Astrocyte (in vitro differentiated cells and primary cell): ENCODE data around the gene SCGB1D1. TPM values are rescaled to one million over a fixed set of nuclear protein-coding genes. Genes with fewer than 3 reads are reported as not detected.
"Not testable (repeated sequence)": the region's sequence is repeated elsewhere in the genome, so short reads cannot be mapped to it uniquely, and the experiment has no call there.

Experiments
- DNase-seq: peaks from one replicate; pipeline ENCODE4 v3.0.0-alpha.2; 2010; ENCODE audit warnings: low read depth
- FAIRE-seq: peaks from 2 replicates; lab custom pipeline; 2011; peaks lifted over from hg19 to GRCh38; lab: Jason Lieb, UNC
- H2AFZ ChIP-seq: 2 replicates; pipeline ENCODE4 v1.6.0; 2012; ENCODE audit warnings: low read depth, low read length, inconsistent platforms
- H3K27ac ChIP-seq: 2 replicates; pipeline ENCODE4 v1.5.1; 2011; ENCODE audit warnings: low read depth, low read length, inconsistent platforms
- H3K27me3 ChIP-seq: 2 replicates; pipeline ENCODE4 v1.6.0; 2011; ENCODE audit warnings: low read length, inconsistent platforms; ENCODE audit not compliant: insufficient read depth
- H3K36me3 ChIP-seq: 2 replicates; pipeline ENCODE4 v1.5.1; 2011; ENCODE audit warnings: low read length, inconsistent platforms; ENCODE audit not compliant: insufficient read depth
- H3K4me1 ChIP-seq: 2 replicates; pipeline ENCODE4 v1.5.1; 2011; ENCODE audit warnings: low read length, inconsistent platforms; ENCODE audit not compliant: insufficient read depth
- H3K4me2 ChIP-seq: 2 replicates; pipeline ENCODE4 v1.6.0; 2012; ENCODE audit warnings: low read length, inconsistent platforms
- H3K4me3 ChIP-seq: 2 replicates; pipeline ENCODE4 v1.5.1; 2011; ENCODE audit warnings: low read depth, mild to moderate bottlenecking, low read length, inconsistent platforms; ENCODE audit not compliant: insufficient read depth
- H3K79me2 ChIP-seq: 2 replicates; pipeline ENCODE4 v1.6.0; 2012; ENCODE audit warnings: mild to moderate bottlenecking, low read length, inconsistent platforms; ENCODE audit not compliant: insufficient read depth
- H3K9ac ChIP-seq: 2 replicates; pipeline ENCODE4 v1.6.0; 2012; ENCODE audit warnings: mild to moderate bottlenecking, low read length, inconsistent platforms
- H3K9me3 ChIP-seq: 2 replicates; pipeline ENCODE4 v1.5.1; 2012; ENCODE audit warnings: low read depth, mild to moderate bottlenecking, low read length, inconsistent platforms; ENCODE audit not compliant: insufficient read depth
- H4K20me1 ChIP-seq: 2 replicates; pipeline ENCODE4 v1.6.0; 2012; ENCODE audit warnings: low read length, inconsistent platforms; ENCODE audit not compliant: insufficient read depth
- H3K27ac Mint-ChIP-seq: one replicate; pipeline ENCODE4 v1.8.0; 2021; ENCODE audit warnings: mild to moderate bottlenecking, mixed read lengths; ENCODE audit not compliant: unreplicated experiment
- H3K27me3 Mint-ChIP-seq: one replicate; pipeline ENCODE4 v1.8.0; 2021; ENCODE audit warnings: low read depth, mixed read lengths; ENCODE audit not compliant: unreplicated experiment
- H3K36me3 Mint-ChIP-seq: one replicate; pipeline ENCODE4 v1.8.0; 2021; ENCODE audit warnings: low read depth, mixed read lengths; ENCODE audit not compliant: unreplicated experiment
- H3K4me1 Mint-ChIP-seq: one replicate; pipeline ENCODE4 v1.8.0; 2021; ENCODE audit warnings: low read depth, mixed read lengths; ENCODE audit not compliant: unreplicated experiment
- H3K4me3 Mint-ChIP-seq: one replicate; pipeline ENCODE4 v1.8.0; 2021; ENCODE audit warnings: mild to moderate bottlenecking, moderate library complexity, mixed read lengths; ENCODE audit not compliant: unreplicated experiment
- H3K9me3 Mint-ChIP-seq: one replicate; pipeline ENCODE4 v1.8.0; 2021; ENCODE audit warnings: mild to moderate bottlenecking, mixed read lengths; ENCODE audit not compliant: unreplicated experiment
- EZH2 ChIP-seq: IDR thresholded peaks from 2 replicates; pipeline ENCODE4 v1.6.1; 2012; ENCODE audit warnings: mild to moderate bottlenecking, low read length, inconsistent platforms; ENCODE audit not compliant: insufficient read depth
- total RNA-seq: library from RNA; stranded (reverse); gene quantifications from 2 replicates; pipeline ENCODE4 v1.2.1, GENCODE V29; 2021
- TF ChIP-seq, protein P1 (sequence below): IDR thresholded peaks from 2 replicates; pipeline ENCODE4 v1.5.1; 2011; ENCODE audit warnings: low read depth, mild to moderate bottlenecking, inconsistent platforms, low read length, moderate library complexity; ENCODE audit not compliant: insufficient read depth

Gene SCGB1D1
- total RNA-seq, 1 donor from 2014 or later: not detected

DNA sequence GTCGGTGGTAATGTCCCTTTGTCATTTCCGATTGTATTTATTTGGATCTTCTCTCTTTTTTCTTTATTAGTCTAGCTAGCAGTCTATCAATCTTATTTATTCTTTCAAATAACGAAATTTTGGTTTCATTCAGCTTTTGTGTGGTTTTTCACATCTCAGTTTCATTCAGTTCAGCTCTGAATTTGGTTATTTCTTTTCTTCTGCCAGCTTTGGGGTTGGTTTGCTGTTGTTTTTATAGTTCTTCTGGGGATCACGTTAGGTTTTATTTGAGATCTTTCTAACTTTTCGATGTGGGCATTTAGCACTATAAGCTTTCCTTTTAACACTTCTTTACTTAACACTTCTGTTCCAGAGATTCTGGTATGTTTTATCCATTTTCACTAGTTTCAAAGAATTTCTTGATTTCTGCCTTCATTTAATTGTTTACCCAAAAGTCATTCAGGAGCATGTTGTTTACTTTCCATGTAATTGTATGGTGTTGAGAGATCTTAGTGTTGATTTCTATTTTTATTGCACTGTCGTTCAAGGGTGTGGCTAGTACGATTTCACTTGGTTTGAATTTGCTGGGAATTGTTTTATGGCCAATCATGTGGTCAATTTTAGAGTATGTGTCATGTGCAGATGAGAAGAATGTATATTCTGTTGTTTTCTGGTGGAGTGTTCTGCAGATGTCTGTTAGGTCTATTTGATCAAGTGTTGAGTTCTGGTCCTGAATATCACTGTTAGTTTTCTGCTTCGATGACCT is 7.7 kb upstream of the SCGB1D1 start:
- Histone ChIP-seq H4K20me1 (no peaks in the 10 kb centered on the region), H3K9ac (no peak overlapping the region), H3K79me2 (no peaks in the 10 kb centered on the region), H3K27me3 (peaks cover 6% of the 10 kb centered on the region), H3K27ac (no peak overlapping the region), H3K4me3 (no peak overlapping the region), H3K4me2 (no peak overlapping the region), H3K9me3 (no peaks in the 10 kb centered on the region), H3K4me1 (no peaks in the 10 kb centered on the region), H3K36me3 (no peaks in the 10 kb centered on the region), H2AFZ (no peak overlapping the region)
- Mint-ChIP-seq H3K9me3 (no peaks in the 10 kb centered on the region), H3K27ac (no peak overlapping the region), H3K4me1 (no peaks in the 10 kb centered on the region), H3K36me3 (peaks cover 2% of the 10 kb centered on the region), H3K27me3 (peaks cover 8% of the 10 kb centered on the region), H3K4me3 (no peak overlapping the region)
- TF ChIP-seq, protein P1, sequence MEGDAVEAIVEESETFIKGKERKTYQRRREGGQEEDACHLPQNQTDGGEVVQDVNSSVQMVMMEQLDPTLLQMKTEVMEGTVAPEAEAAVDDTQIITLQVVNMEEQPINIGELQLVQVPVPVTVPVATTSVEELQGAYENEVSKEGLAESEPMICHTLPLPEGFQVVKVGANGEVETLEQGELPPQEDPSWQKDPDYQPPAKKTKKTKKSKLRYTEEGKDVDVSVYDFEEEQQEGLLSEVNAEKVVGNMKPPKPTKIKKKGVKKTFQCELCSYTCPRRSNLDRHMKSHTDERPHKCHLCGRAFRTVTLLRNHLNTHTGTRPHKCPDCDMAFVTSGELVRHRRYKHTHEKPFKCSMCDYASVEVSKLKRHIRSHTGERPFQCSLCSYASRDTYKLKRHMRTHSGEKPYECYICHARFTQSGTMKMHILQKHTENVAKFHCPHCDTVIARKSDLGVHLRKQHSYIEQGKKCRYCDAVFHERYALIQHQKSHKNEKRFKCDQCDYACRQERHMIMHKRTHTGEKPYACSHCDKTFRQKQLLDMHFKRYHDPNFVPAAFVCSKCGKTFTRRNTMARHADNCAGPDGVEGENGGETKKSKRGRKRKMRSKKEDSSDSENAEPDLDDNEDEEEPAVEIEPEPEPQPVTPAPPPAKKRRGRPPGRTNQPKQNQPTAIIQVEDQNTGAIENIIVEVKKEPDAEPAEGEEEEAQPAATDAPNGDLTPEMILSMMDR: no peak
- no peak for TF ChIP-seq EZH2
- no peak for DNase-seq
- no peak for FAIRE-seq

DNA sequence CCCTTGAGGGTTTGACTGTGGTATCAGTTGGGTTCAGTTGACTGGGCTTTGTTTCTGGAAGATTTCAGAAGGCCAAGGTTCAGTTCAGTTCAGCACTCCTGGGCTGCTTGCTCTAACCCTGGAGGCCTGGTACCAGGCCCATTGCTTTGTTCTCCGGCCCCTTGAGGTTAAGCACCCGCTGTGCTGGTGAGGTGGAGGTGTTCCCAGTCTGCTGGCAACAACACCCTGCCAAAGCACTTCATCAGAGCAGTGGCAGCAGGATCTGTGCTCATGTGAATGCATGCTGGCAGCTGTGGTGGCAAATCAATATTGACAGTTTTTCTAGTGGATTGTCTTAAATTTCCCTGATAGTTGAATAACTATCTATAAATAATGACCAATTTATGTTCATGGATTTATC is 3.8 kb upstream of the SCGB1D1 start:
- peaks cover 2% of the 10 kb centered on the region for H3K36me3 Mint-ChIP-seq
- H3K27me3 Mint-ChIP-seq: peaks cover 27% of the 10 kb centered on the region
- Histone ChIP-seq H4K20me1 (no peaks in the 10 kb centered on the region), H3K9me3 (no peaks in the 10 kb centered on the region), H2AFZ (no peak overlapping the region), H3K4me1 (no peaks in the 10 kb centered on the region), H3K79me2 (no peaks in the 10 kb centered on the region), H3K27me3 (no peaks in the 10 kb centered on the region), H3K4me3 (no peak overlapping the region), H3K4me2 (no peak overlapping the region), H3K36me3 (no peaks in the 10 kb centered on the region), H3K9ac (no peak overlapping the region), H3K27ac (no peak overlapping the region)
- no peak overlapping the region for H3K27ac Mint-ChIP-seq
- H3K9me3 Mint-ChIP-seq: no peaks in the 10 kb centered on the region
- TF ChIP-seq, protein P1: no peak
- TF ChIP-seq EZH2: no peak
- no peaks in the 10 kb centered on the region for H3K4me1 Mint-ChIP-seq
- FAIRE-seq (no peak), DNase-seq (no peak)
- no peak overlapping the region for H3K4me3 Mint-ChIP-seq

DNA sequence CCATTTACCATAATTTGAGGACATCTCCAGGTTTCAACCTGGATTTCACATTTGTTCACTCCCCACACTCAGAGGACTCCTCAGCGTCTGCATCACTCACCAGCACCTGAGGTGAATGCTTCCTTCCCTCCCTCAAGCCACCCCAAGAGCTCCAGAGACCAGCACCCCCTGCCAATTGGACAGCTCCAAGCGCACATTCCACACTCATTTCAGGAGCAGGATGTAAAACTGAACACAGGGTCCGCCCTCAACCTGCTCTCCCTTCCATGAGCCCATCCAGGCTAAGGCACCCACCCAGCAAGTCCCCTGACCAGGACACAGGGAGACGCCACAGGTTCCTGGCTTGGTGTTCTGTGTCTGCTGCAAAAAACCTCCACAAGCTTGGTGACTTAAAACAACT is 3.9 kb downstream of the SCGB1D1 start:
- Histone ChIP-seq H3K27ac (no peak overlapping the region), H4K20me1 (no peaks in the 10 kb centered on the region), H3K4me2 (no peak overlapping the region), H3K79me2 (no peaks in the 10 kb centered on the region), H3K27me3 (peaks cover 2% of the 10 kb centered on the region), H3K4me1 (no peaks in the 10 kb centered on the region), H3K36me3 (no peaks in the 10 kb centered on the region), H3K9ac (no peak overlapping the region), H2AFZ (no peak overlapping the region), H3K4me3 (no peak overlapping the region), H3K9me3 (no peaks in the 10 kb centered on the region)
- peaks cover 2% of the 10 kb centered on the region for H3K9me3 Mint-ChIP-seq
- TF ChIP-seq, protein P1: no peak
- no peak for TF ChIP-seq EZH2
- H3K27me3 Mint-ChIP-seq: peaks cover 36% of the 10 kb centered on the region
- H3K4me1 Mint-ChIP-seq: no peaks in the 10 kb centered on the region
- DNase-seq (no peak), FAIRE-seq (no peak)
- no peaks in the 10 kb centered on the region for H3K36me3 Mint-ChIP-seq
- H3K4me3 Mint-ChIP-seq: no peak overlapping the region
- no peak overlapping the region for H3K27ac Mint-ChIP-seq

DNA sequence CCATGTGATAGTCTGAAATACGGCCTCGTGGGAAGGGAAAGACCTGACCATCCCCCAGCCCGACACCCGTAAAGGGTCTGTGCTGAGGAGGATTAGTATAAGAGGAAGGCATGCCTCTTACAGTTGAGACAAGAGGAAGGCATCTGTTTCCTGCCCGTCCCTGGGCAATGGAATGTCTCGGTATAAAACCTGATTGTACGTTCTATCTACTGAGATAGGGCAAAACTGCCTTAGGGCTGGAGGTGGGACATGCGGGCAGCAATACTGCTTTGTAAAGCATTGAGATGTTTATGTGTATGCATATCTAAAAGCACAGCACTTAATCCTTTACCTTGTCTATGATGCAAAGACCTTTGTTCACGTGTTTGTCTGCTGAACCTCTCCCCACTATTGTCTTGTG is 5.0 kb downstream of the SCGB1D1 start:
- not testable (repeated sequence) for H3K9me3 Mint-ChIP-seq, H3K27me3 ChIP-seq, H2AFZ ChIP-seq, H3K4me1 ChIP-seq, H3K9me3 ChIP-seq, H3K79me2 ChIP-seq, H3K4me1 Mint-ChIP-seq, H3K4me2 ChIP-seq, FAIRE-seq, H3K27ac ChIP-seq, H3K4me3 ChIP-seq, H3K36me3 ChIP-seq, H4K20me1 ChIP-seq, H3K36me3 Mint-ChIP-seq, H3K27ac Mint-ChIP-seq, H3K4me3 Mint-ChIP-seq, DNase-seq, H3K9ac ChIP-seq
- peaks cover 25% of the 10 kb centered on the region for H3K27me3 Mint-ChIP-seq
